IMR-90 (cell line): ENCODE results near the gene AKAP13. TPM values are rescaled to one million over a fixed set of nuclear protein-coding genes. Genes with fewer than 3 reads are reported as not detected.

Experiments
- ATAC-seq: fragments of 200-7000 bp; cut with Tn5 transposase; 2 replicates; pipeline ENCODE4 v1.9.1; 2020; ENCODE audit warnings: low read depth, mild to moderate bottlenecking, moderate library complexity
- BruUV-seq: library from RNA; stranded (reverse); fragments of 400-500 nt; replicated peaks from 2 replicates; lab custom pipeline; 2021; lab: Mats Ljungman, UMichigan
- CTCF ChIA-PET: fragments of 300-600 bp; formaldehyde crosslinking; extraction: SDS; loops from one replicate; lab custom pipeline; 2021; ENCODE audit warnings: antibody characterized with exemption; lab: Yijun Ruan, JAX
- POLR2A ChIA-PET: fragments of 300-600 bp; sonication (Branson Sonifier 250); formaldehyde crosslinking; loops from one replicate; lab custom pipeline; 2022; ENCODE audit warnings: antibody characterized with exemption; ENCODE audit not compliant: unreplicated experiment; lab: Charles Lee
- DNase-seq: peaks from one replicate; pipeline ENCODE4 v3.0.0; 2013
- H2AFZ ChIP-seq: replicated peaks from 2 replicates; pipeline ENCODE3; 2013; ENCODE audit warnings: low read length, mild to moderate bottlenecking; ENCODE audit not compliant: poor library complexity
- H2AK5ac ChIP-seq: 2 replicates; pipeline ENCODE4 v1.6.1; 2013; ENCODE audit warnings: low read depth, low read length, inconsistent platforms
- H2AK9ac ChIP-seq: replicated peaks from 2 replicates; pipeline ENCODE3; 2013; ENCODE audit warnings: mild to moderate bottlenecking, low read depth, low read length, moderate library complexity; ENCODE audit not compliant: poor library complexity
- H2BK120ac ChIP-seq: 2 replicates; pipeline ENCODE4 v1.6.1; 2013; ENCODE audit warnings: low read depth, low read length, inconsistent platforms
- H2BK15ac ChIP-seq: 3 replicates; pipeline ENCODE4 v1.6.1; 2013; ENCODE audit warnings: low read depth, low read length, inconsistent platforms
- H2BK20ac ChIP-seq: 2 replicates; pipeline ENCODE4 v1.6.1; 2013; ENCODE audit warnings: low read depth, mild to moderate bottlenecking, inconsistent platforms, low read length, moderate library complexity
- H2BK5ac ChIP-seq: 2 replicates; pipeline ENCODE4 v1.6.1; 2013; ENCODE audit warnings: mild to moderate bottlenecking, low read depth, low read length, inconsistent platforms; ENCODE audit not compliant: poor library complexity, severe bottlenecking
- H3K14ac ChIP-seq: replicated peaks from 2 replicates; pipeline ENCODE4 v1.6.1; 2013; ENCODE audit warnings: low read depth, low read length, inconsistent platforms
- H3K18ac ChIP-seq: 2 replicates; pipeline ENCODE4 v1.6.1; 2013; ENCODE audit warnings: low read depth, low read length, control low read depth
- H3K23ac ChIP-seq: 2 replicates; pipeline ENCODE4 v1.6.1; 2013; ENCODE audit warnings: low read depth, low read length, inconsistent platforms
- H3K27ac ChIP-seq: 2 replicates; pipeline ENCODE4 v1.5.1; 2013; ENCODE audit warnings: mild to moderate bottlenecking, control low read depth, low read length; ENCODE audit not compliant: insufficient read depth
- H3K27me3 ChIP-seq: 2 replicates; pipeline ENCODE4 v1.6.1; 2013; ENCODE audit warnings: low read length; ENCODE audit not compliant: control insufficient read depth, insufficient read depth
- H3K36me3 ChIP-seq: 2 replicates; pipeline ENCODE4 v1.6.1; 2013; ENCODE audit warnings: low read length, mixed read lengths; ENCODE audit not compliant: control insufficient read depth, insufficient read depth
- H3K4ac ChIP-seq: 2 replicates; pipeline ENCODE4 v1.6.1; 2013; ENCODE audit warnings: low read depth, low read length, inconsistent platforms
- H3K4me1 ChIP-seq: 2 replicates; pipeline ENCODE4 v1.6.1; 2013; ENCODE audit warnings: low read length, mixed read lengths; ENCODE audit not compliant: control insufficient read depth, insufficient read depth
- H3K4me2 ChIP-seq: 2 replicates; pipeline ENCODE4 v1.6.1; 2013; ENCODE audit warnings: low read depth, mild to moderate bottlenecking, control low read depth, low read length, moderate library complexity
- H3K4me3 ChIP-seq: 2 replicates; pipeline ENCODE4 v1.5.1; 2013; ENCODE audit warnings: low read depth, mild to moderate bottlenecking, control low read depth, low read length, moderate library complexity; ENCODE audit not compliant: insufficient read depth
- H3K56ac ChIP-seq: 2 replicates; pipeline ENCODE4 v1.6.1; 2013; ENCODE audit warnings: low read length, inconsistent platforms; ENCODE audit not compliant: insufficient read depth; ENCODE audit errors: extremely low read depth
- H3K79me1 ChIP-seq, 2 experiments: 2 replicates each; pipeline ENCODE4 v1.6.1; 2013; ENCODE audit warnings: low read length in 2 of 2, inconsistent platforms in 1 of 2, low read depth in 1 of 2
- H3K9ac ChIP-seq: 2 replicates; pipeline ENCODE4 v1.6.1; 2013; ENCODE audit warnings: low read depth, low read length, control low read depth
- H3K9me1 ChIP-seq: 2 replicates; pipeline ENCODE4 v1.6.1; 2013; ENCODE audit warnings: low read length, inconsistent platforms; ENCODE audit not compliant: insufficient read depth
- H3K9me3 ChIP-seq: 2 replicates; pipeline ENCODE4 v1.6.1; 2013; ENCODE audit warnings: low read length; ENCODE audit not compliant: control insufficient read depth, insufficient read depth
- H4K20me1 ChIP-seq: 2 replicates; pipeline ENCODE4 v1.6.1; 2013; ENCODE audit warnings: low read length, inconsistent platforms; ENCODE audit not compliant: insufficient read depth
- H4K5ac ChIP-seq: 2 replicates; pipeline ENCODE4 v1.6.1; 2013; ENCODE audit warnings: mild to moderate bottlenecking, low read depth, low read length, control low read depth
- H4K8ac ChIP-seq, 2 experiments: 2 replicates each; pipeline ENCODE4 v1.6.1; 2013; ENCODE audit warnings: low read depth in 2 of 2, low read length in 2 of 2, control low read depth in 1 of 2, inconsistent platforms in 1 of 2
- H4K91ac ChIP-seq: 2 replicates; pipeline ENCODE4 v1.6.1; 2013; ENCODE audit warnings: low read depth, low read length, inconsistent platforms; ENCODE audit not compliant: insufficient read depth
- CEBPB ChIP-seq: IDR thresholded peaks from 2 replicates; pipeline ENCODE4 v1.6.1; 2012; ENCODE audit warnings: low read depth, low read length, improper control_type of control experiment
- FOS ChIP-seq: fragments of 150-350 bp; IDR thresholded peaks from 2 replicates; pipeline ENCODE4 v1.6.1; 2016; ENCODE audit warnings: low read depth, low read length
- RFX5 ChIP-seq: IDR thresholded peaks from 2 replicates; pipeline ENCODE4 v1.8.0; 2012; ENCODE audit warnings: low read depth, mild to moderate bottlenecking, low read length, moderate library complexity
- WGBS, 2 experiments: methylation state at CpG; one replicate each; pipeline versions ENCODE4 v1.1.5 to v1.1.7; 2013; ENCODE audit warnings: missing lambda C conversion rate in 2 of 2; ENCODE audit not compliant: insufficient read length in 1 of 2; ENCODE audit errors: extremely low coverage in 2 of 2; 5-methylcytosine and 5-hydroxymethylcytosine counted together
- dilution Hi-C: fragments of 300-500 bp; cut with HindIII; formaldehyde crosslinking; loops from one replicate; pipeline ENCODE4 v1.14.3; 2018; ENCODE audit warnings: low sequenced_read_pairs; ENCODE audit not compliant: unreplicated experiment
- in situ Hi-C: fragments of 300-500 bp; cut with MboI; formaldehyde crosslinking; loops from 3 replicates; pipeline ENCODE4 v1.14.3; 2019; ENCODE audit warnings: low sequenced_read_pairs, inconsistent platforms, mixed read lengths
- intact Hi-C: fragments of 100-400 bp; cut with micrococcal nuclease; formaldehyde crosslinking; loops from 2 replicates; pipeline ENCODE4 v1.10.0; 2022
- polyA plus RNA-seq, 3 experiments: library from polyadenylated mRNA; depleted of rRNA; stranded (reverse); fragments of >200 nt; gene quantifications; 2 replicates each; pipeline ENCODE4 v1.2.3, GENCODE V29; 2012; ENCODE audit warnings: low replicate concordance in 1 of 3
- total RNA-seq: library from RNA; depleted of rRNA; stranded (reverse); fragments of >200 nt; gene quantifications from 2 replicates; pipeline ENCODE4 v1.2.3, GENCODE V29; 2012

AKAP13 gene
- total and polyA plus RNA-seq, 2 of the 4 experiments (the other 2 are of a cell fraction) = 10.4 to 46.4 TPM

DNA sequence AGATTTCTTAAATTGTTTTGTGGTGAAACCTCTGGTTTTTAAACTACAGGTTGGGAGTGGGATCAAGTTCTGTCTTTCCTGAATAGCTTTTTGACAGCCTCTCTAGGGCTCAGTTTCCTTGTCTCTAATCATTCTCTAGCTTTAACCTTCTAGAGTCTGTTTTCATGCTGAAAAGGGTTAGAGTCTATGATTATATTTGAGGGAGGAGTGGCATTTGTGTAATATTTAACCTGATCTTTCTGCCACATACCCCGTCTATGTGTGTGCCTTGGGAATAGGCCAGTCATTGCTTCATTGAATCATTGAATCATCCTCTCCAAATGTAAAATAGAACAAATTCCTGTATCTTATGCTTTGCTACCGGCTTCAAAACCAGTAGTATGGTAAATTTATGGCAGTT, 209.4 kb downstream of the AKAP13 start:
- no peaks in the 10 kb centered on the region for H3K9me1 ChIP-seq
- CTCF ChIA-PET = interaction anchor here (0.6 kb wide), 1 partner anchor 126 kb away, joined by 3 read pairs; no protein-coding TSS in a partner anchor

More for the DNA sequence above, 209.4 kb downstream of the AKAP13 start:
- Histone ChIP-seq H2AFZ (no peak overlapping the region), H3K4me3 (no peak overlapping the region), H2AK5ac (no peak overlapping the region), H3K4me2 (peak overlapping the region; percentile 48; the same call in 1 of the 2 replicates), H2BK5ac (no peak overlapping the region), H3K4ac (no peak overlapping the region), H2BK15ac (no peak overlapping the region), H4K8ac (no peak overlapping the region), H2BK120ac (no peak overlapping the region), H3K27ac (no peak overlapping the region), H3K36me3 (no peaks in the 10 kb centered on the region), H4K91ac (no peak overlapping the region), H4K20me1 (no peaks in the 10 kb centered on the region), H3K23ac (no peak overlapping the region), H3K4me1 (peaks cover 6% of the 10 kb centered on the region; the same call in 1 of the 2 replicates), H3K9me3 (no peaks in the 10 kb centered on the region), H2BK20ac (no peak overlapping the region), H2AK9ac (no peak overlapping the region), H3K9ac (no peak overlapping the region), H3K14ac (no peak overlapping the region), H4K5ac (no peak overlapping the region), H3K18ac (no peak overlapping the region), H3K56ac (no peak overlapping the region), H3K79me1 (peaks cover 11 to 47% of the 10 kb centered on the region in 2 experiments), H3K27me3 (no peaks in the 10 kb centered on the region)
- intact Hi-C loops (no loop called here), in situ Hi-C loops (loop anchor here (10.0 kb wide), 1 partner anchor 245 kb away; no protein-coding TSS in a partner anchor), dilution Hi-C loops (no loop called here)
- ATAC-seq (peak; percentile 58), DNase-seq (peak; percentile 79)
- TF ChIP-seq CEBPB (peak; percentile 94), RFX5 (no peak), FOS (0 out of 2 replicates have a peak, but pooled peaks have one; percentile 30)
- POLR2A ChIA-PET = no interaction called here
- no CpG with 5 or more reads among the region's 2 CpGs for WGBS, 2 experiments
- BruUV-seq = no TSS peak
